NCI-H2107 (cell line): ENCODE measurements around the gene DEFB118.
"Not testable (repeated sequence)": the region's sequence is repeated elsewhere in the genome, so short reads cannot be mapped to it uniquely, and the experiment has no call there.

Source experiments
- DNase-seq: peaks from one replicate; lab custom pipeline; 2025; lab: John Stamatoyannopoulos, UW

The DEFB118 gene, protein sequence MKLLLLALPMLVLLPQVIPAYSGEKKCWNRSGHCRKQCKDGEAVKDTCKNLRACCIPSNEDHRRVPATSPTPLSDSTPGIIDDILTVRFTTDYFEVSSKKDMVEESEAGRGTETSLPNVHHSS

DNA sequence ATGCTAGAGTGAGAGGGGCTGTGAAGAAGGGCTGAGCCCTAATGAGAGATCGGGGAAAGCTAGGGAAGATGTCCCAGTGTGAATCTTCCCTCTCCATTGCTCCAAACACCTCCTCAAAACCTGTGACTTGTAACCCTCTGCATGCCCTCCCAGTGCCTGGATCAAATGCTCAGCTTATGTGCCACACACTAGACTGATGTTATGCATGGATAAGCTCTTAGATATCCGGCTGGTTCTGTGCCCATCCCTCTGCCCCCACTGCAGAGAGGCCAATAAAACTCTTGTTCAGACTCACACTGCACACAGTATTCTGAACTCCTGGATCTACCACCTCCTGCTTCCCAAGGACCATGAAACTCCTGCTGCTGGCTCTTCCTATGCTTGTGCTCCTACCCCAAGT is at the start of gene DEFB118:
Gene DEFB118 (plus strand): TSS at position 301 of the 400 bp plus-strand sequence. CDS start 50 bp downstream, at position 351.
- DNase-seq, result no peak

DNA sequence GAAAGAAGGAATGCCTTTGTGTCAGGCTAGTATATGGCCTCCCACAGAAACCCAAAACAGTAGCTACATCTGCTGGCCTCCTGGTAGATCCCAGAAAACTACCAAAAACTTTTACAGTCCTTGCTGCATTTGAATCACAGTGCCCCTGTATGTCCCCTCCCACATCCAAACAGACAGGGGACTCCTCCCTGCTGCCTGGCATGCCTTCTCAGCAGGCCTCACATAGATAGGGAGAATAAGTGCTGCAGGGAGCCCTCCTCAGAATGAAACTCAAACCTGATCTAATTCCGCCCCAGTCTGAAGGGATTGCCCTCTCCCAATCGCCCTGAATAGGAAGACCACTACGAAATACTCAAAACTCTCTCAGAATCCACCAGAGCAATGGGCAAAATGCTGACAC is 45.9 kb upstream of the DEFB118 start:
- no peak for DNase-seq

DNA sequence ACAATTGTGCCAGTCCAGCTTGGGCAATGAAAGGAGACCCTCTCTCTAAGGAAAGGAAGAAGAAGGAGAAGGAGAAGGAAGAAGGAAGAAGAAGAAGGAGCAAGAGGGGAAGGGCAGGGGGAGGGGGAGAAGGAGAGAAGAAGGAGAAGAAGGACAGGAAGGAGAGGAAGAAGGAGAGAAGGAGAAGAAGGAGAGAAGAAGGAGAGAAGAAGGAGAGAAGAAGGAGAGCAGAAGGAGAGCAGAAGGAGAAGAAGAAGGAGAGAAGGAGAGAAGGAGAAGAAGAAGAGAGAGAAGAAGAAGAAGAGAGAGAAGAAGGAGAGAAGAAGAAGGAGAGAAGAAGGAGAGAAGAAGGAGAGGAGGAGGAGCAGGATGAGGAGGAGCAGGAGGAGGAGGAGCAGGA is 37.5 kb upstream of the DEFB118 start:
- DNase-seq, result no peak

DNA sequence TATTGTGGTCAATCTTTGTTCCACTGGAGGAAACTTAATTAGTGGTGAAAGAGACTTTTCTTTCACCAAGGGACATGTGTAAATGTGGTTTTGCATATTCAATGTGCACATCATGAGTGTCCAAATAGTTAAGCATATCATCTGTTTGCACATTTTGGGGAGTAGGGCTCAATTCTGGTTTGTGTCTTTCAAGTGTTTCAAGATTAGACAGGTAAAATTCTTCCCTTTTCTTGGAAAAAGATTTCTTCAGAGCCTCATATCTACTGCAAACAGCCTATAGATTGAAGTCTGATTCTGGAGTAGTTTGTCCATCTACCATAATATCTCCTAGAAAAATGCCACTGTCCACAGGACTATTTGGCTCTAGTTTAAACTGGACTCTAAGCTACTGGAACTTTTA is 26.9 kb upstream of the DEFB118 start:
- no peak for DNase-seq

DNA sequence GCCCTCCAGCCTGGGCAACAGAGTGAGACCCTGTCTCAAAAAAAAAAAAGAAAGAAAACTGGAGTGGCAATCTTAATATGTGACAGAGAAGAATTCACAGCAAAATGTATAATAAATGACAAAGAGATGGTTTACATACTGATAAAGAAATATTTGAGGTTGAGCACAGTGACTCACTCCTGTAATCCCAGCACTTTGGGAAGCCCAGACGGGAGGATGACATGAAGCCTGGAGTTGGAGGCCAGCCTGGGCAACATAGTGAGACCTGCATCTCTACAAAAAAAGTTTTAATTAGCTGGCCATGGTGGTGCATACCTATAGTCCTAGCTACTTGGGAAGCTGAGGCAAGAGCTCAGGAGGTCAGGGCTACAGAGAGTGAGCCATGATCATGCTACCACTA is 12.4 kb upstream of the DEFB118 start:
- DNase-seq, result no peak

DNA sequence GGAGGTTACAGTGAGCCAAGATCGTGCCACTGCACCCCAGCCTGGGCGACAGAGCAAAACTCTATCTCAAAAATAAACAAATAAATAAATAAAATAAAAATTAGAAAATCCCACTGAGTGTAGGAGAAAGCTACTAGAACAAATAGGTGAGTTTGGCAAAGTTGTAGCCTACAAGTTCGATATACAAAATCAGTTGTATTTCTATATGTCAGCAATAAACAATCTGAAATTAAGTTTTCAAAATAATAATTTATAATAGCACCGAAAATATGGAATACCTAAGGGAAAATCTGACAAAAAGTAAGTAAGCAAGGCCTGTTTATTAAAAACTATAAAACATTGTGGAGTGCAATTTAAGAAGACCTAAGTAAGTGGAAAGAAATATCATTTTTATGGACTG is 5.1 kb upstream of the DEFB118 start:
- no peak for DNase-seq

DNA sequence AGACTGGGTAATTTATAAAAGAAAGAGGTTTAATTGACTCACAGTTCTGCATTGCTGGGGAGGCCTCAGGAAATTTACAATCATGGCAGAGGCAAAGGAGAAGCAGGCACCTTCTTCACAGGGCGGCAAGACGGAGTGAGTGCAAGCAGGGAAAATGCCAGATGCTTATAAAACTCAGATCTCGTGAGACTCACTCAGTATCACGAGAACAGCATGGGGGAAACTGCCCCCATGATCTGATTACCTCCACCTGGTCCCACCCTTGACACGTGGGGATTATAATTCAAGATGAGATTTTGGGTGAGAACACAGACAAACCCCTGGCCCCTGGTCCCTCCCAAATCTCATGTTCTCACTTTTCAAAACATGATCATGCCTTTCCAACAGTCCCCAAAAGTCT is 4.1 kb upstream of the DEFB118 start:
- not testable (repeated sequence) for DNase-seq

DNA sequence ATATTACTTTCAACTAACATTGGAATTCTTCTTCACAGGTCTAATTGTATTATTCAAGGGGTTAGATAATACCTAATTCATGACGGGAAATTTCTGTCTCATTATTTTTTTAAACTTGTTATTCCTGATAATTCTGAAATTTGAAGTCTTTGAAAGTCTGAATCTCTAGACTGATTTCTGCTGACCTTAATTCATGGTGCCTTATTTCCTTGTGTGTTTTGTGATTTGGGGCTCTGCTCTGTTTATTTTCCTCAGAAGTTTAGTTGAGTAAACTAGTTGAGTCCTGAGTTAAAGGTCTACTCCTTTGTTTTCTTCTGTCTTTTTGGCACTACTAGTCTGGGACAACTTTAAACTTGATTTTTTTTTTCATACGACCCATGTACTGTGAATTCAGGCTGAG is 5.9 kb downstream of the DEFB118 start:
- no peak for DNase-seq

DNA sequence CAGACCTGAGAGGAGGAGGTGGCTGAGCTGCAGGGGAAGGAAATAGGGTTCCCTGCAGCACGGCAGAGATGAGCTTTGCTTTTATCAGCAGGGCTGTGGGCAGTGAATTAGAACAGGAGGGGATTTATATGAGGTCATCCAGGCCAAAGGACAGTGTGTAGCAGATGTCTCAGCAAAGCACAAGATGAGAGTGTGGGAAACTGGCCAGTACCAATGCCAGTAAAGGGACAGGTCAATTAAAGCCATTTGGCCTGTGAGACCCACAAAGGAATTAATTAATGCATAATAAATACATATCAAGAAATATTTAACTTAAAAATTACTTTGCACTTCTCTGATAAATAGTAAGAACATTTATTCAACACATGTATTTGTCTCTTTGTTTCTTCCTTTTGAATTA is 22.1 kb downstream of the DEFB118 start, which contains the start of gene DEFB119:
Gene DEFB119 (minus strand): TSS at position 101 of the 400 bp plus-strand sequence. CDS start 107 bp downstream, outside the sequence.
- no peak for DNase-seq

DNA sequence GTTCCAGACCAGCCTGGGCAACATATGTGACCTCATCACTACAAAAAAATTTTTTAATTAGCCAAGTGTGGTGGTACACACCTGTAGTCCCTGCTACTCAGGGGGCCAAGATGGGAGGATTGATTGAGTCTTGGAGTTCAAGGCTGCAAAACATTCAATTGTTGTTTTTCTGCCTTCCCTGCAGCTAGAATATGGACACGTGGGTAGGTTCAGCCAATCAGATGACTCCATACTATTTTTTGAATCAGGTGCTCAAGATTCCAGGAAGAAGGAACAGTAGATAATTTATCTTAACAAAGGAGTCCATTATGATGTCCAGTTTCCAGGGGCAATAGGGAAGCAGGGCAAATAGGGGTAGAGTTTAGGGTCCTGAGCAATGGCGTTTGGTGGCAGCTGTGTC is 24.4 kb downstream of the DEFB118 start:
- DNase-seq, result no peak

DNA sequence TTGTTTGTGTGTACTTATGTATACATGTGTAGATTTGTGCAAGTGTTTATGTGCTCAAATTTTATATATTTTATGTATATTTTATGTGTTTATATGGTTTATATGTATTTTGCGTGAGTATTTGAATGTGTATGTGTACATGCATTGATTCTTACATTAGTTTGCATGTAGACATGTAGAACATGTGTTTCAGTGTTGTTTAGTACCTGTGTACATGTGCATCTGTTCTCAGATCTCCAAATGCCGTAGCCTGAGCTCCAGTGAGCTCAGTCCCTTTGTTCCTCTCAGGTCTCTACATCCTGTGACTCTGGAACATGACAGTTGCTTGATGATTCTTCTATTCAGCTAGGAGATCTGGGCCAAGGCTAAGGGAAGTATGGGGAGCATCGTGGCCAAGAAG is 26.5 kb downstream of the DEFB118 start:
- no peak for DNase-seq

DNA sequence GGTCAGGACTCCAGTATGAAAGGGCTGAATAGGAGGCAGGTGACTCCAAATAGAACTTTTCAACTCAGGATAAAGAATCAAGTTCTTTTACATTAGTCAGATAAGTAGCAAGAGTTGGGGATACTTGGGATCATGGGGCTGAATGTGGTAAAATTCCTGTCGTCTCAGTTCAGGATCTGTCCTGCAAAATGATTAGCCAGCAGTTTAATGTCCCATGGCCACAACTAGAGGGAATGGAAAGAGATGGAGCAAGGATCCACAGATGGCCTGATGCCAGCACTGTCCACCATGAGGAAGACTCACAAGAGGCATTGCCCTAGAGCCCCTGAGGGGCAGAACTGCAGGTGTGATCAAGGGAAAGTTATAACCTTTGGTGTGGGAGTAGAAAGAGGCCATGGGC is 35.5 kb downstream of the DEFB118 start:
- DNase-seq, result no peak

DNA sequence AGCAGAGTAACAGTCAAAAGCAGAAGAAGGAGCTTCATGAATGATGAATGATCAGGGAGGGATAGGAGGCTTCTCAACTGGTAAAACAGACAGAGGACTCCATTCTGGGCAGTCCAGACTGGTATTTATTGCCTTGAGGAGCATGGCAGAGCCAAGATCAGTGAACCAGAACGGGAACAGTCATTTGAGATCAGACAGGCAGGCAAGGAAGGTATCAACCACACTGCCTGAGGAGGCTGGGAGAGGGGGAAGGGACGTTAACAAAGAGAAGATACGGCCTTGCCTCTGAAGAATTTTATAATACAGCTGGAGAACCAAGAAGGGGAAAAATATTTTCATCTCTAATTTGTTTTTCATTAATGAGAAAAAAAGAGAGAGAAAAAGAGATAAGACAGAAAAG is 37.7 kb downstream of the DEFB118 start, which contains the start of gene DEFB121:
Gene DEFB121 (minus strand): TSS at position 101 of the 400 bp plus-strand sequence. CDS start 63 bp downstream, at position 38.
- DNase-seq, result no peak

DNA sequence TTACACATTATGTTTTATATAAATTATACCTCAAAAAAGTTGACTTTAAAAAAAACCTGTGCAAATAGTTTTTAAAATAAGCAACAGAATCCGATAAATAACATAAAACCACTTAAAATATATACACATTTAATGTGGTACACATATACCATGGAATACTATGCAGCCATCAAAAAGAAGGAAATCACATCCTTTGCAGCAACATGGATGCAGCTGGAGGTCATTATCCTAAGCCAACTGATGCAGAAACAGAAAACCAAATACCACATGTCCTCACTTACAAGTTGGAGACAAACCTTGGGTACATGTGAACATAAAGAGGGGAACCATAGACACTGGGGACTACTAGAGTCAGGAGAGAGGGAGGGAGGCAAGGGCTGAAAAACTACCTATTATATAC is 41.6 kb downstream of the DEFB118 start:
- no peak for DNase-seq

DNA sequence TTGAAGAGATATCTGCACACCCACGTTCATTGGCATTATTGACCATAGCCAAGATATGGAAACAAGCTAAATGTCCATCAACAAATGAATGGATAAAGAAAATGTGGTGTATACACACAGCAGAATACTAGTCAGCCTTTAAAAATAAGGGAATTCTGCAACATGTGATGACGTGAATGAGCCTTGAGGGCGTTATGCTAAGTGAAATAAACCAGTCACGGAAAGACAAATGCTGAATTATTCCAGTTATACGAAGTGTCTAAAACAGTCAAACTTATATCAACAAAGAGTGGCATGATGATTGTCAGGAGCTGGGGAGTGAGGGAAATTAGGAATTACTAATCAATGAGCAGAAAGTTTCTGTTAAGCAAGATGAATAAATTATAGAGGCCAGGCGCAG is 46.0 kb downstream of the DEFB118 start:
- no peak for DNase-seq

DNA sequence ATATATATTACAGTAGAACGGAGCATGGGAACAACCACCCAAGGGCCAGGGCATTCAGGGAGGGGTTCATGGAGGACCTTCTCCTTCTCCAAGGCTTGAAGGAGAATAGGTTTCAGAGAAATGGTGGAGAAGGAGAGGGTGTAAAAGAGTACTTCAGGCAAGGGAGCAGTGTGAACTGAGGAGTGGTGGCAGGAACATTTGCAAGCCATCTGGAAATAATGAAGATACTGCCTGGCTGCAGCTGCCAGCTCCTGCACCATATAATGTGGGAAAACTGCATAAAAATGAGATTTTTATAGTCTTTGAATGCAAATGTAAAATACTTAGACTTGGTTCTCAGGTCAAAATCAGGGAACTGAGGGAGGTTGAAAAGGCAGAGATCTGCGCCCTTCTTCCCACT is 47.3 kb downstream of the DEFB118 start:
- DNase-seq, result no peak

DNA sequence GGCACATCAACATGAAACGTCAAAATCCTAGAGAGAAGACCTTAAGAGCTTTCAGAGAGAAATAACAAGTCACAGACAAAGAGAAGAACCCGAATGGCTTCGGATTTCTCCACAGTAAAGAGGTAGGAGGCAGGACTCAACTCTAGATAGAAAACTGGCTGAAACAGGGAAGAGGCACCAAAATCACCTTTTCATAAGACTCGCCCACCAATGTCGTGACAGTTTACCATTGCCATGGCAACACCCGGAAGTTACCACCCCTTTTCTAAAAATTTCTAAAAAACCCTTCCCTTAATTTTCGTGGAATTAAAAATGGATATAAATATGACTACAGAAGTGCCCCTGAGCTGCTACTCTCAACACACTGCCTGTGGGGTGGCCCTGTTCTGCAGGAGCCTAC is 49.9 kb downstream of the DEFB118 start:
- DNase-seq, result no peak
